Measurements from ENCODE around the gene SLC25A51.
"Not testable (repeated sequence)": the region's sequence is repeated elsewhere in the genome, so short reads cannot be mapped to it uniquely, and the experiment has no call there.

SLC25A51 gene

DNA sequence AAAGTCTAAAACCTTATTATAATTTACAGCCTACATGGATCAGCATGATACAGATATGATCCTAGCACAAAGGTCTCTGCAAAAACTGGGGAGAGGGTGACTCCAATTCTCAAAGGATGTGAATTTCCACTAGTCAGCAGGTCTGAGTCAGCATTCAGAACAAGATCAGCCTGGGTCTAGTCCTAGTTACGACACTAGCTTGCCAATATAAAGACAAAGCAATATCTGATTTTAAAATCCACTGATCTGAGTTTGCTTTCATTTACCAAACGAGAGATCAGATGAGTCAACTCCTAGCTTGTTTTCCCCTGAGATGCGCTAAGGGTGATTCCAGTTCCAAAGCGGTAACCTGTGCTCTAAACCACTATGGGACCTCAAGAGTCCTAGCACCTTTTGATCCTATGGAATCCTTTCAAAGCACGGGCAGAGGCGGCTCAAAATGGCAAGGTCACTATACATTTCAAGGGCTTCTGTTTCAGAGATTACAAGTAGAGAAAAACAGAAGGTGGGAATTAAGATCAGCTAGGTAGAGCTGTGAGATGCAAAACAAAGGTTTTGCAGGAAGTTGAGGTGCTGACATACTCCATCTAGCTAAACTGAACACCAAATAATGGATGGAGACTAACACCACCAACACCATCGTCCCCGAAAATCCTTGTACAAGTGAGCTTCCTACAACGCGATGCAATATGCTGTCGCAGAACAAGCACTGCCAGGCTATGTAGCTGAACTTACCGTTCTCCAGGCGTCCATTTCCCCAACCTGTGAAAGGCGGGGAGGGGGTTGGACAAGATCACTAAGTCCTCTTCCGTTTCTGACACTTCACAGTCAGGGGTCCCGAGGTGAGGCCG is 906 bp downstream of the SLC25A51 start:
- DNase-seq, result no peak

- no peak for DNase-seq
These were observed 1.8 kb downstream of the SLC25A51 start for GRCh38 chr9:37902131-37902530.

GRCh38 chr9:37899041-37899440 is 4.9 kb downstream of the SLC25A51 start:
- DNase-seq, result no peak

- no peak for DNase-seq
These were observed 6.3 kb downstream of the SLC25A51 start for GRCh38 chr9:37897665-37898064.

GRCh38 chr9:37892063-37892462 is 11.9 kb downstream of the SLC25A51 start:
- DNase-seq, result no peak

DNA sequence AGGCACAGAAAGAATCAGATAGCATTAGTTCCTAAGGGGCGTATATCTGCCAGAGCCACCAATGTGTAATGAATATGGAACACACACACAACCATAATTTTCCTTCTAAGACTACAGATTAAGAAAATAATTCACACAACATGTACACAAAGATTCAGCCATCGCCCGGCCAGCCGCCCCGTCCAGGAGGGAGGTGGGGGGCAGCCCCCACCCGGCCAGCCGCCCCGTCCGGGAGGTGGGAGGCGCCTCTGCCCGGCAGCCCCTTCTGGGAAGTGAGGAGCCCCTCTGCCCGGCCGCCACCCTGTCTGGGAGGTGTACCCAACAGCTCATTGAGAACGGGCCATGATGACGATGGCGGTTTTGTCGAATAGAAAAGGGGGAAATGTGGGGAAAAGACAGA is 12.9 kb downstream of the SLC25A51 start:
- DNase-seq, result not testable (repeated sequence)

GRCh38 chr9:37889536-37889935 is 14.4 kb downstream of the SLC25A51 start:
- DNase-seq, result no peak

DNA sequence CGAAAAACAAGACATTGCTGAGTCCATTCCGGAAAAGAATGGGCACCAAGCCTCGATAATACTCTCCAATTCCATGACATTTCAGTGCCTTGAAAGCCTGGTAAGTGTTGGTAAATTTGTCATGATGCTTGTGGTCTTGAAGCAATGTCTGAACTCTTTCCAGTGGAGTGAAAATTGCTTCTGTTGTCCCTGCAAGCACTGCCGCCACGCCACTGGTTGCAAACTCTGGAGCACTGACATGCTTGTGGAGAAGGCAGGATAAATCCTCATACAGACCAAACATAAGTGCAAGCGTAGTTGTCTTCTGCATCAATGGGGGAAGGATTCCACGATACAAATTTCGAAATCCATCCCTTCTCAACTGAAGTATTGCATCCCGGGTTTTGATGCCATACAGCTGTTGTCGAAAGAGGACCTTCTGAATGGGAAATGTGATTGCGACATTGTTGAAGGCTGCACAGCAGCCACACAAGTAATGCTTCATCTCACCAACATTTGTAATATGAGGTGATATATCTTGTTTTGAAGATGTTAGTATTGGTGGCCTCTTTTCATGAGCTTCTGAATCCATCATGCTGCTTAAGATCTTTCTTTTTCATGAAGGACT is 15.8 kb downstream of the SLC25A51 start:
- DNase-seq, result not testable (repeated sequence)

DNA sequence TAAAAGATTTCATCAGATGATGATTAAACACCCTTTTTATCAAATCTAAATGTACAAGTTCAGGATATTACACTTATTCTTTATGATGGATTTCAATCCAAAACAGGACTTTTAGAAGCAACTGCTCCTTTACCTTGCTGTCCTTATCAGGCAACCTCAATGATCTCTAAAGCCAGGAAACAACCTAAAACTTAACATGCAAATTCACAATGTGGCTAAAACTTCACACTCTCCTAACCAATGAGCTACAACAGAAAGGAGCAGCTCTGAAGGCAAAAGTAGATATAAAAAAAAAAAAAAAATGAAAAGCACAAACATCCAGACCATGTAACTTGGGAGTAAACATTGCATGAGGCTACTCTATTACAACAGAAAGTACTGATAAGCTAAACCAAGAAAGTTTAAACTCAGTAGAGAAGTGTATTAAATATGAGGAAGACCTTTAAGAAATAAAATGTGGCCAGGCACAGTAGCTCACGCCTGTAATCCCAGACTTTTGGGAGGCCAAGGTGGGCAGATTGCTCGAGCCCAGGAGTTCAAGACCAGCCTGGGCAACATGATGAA is 22.9 kb downstream of the SLC25A51 start:
- DNase-seq, result no peak

- DNase-seq, result no peak
These were observed 27.6 kb downstream of the SLC25A51 start for GRCh38 chr9:37876376-37876775.

DNA sequence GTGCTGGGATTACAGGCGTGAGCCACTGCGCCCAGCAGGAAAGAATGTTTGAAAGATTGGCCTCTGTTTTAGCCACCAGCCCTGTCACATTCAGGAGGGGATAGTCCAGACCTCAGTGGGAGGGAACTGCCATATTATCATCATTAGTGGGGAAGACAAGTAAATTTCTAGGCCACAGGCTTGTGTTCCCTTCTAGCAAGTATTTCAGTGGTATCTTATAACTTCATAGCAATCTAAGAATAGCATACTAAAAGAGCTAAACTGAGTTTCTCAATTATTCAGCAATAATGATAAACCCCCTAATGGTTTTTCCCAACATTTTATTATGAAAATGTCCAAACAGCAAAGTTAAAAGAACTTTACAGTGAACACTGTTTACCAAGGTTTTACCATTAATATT is 30.0 kb downstream of the SLC25A51 start:
- no peak for DNase-seq

- DNase-seq, result no peak
These were observed 33.1 kb downstream of the SLC25A51 start for GRCh38 chr9:37870799-37871176.

DNA sequence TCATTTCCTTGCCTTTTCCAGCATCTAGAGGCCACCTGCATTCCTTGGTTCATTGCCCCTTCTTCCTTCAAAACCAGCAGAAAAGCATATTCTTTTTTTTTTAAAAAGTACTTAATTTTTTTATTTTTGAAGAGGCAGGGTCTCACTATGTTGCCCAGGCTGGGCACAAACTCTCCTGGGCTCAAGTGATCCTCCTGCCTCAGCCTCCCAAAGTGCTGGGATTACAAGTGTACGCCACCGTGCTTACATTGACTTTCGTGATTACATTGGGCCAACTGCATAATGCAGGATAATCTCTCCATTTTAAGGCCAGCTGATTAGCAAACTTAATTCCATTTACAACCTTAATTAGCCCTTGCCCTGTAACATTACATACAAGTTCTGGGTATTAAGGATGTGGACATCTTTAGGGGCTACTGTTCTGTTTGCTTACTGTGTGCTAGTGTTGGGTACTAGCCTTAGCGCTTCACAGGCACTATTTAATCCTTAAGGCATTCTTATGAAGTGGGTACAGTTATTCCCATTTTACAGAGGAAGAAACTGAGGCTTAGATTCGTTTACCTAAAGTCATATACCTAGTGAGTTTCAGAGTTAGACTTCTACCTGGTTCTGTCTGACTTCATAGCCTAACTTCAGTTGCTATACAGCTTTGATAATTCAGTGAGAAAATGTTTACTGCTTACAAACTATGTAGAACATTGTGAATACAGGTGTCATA is 33.7 kb downstream of the SLC25A51 start:
- DNase-seq, result no peak

DNA sequence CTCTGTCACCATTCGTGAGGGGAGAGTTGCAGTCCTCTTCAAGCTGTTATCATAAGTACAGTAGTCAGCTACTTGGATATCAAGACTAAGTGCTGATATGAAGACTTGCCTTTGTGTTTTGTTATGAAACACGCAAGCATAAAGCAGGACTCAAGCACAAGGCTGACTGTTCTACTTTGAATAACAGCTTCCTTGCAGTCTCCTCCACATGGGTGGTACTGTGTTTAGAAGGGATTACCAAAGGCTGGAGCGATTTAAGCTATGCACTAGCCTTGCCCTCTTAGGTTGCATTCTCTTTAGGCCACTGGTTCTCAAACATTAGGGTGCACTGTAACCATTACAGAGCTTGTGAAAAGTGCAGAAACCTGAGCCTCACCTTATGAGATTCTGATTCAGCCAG is 41.4 kb downstream of the SLC25A51 start:
- DNase-seq, result no peak

DNA sequence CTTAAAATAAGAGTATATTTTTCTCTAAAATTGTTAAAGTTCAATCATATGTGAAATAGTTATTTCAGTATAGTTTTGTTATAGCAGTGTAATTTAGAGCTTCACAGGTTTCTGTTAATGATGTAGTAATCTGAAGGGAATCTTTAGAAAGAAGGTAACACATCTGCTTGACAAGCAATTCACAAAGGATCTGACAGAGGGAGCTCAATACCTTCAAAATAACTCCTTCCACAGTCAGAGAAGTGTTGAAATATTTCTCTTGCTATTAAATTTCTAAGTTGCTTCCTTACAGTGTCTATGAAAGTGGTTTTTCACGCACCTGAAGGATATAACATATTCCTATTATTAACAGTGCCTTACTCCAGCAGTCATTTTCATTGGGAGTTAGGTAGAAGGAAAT is 44.9 kb downstream of the SLC25A51 start:
- DNase-seq, result no peak

DNA sequence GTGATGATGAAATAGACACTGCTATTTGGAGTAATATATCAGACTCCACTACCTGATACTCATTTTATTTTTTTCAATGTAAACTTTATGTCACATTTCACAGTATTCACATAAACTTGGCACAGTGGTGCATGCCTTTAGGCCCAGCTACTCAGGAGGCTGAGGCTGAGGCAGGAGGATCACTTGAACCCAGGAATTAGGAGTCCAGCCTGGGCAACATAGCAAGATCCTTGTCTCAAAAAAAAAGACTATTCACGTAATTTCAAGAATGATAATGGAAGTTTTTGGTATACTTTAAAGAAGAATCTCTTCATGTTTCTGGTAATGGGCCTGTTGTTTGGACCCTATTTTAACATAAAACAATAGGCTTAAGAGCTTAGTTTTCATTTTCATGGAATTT is 47.4 kb downstream of the SLC25A51 start:
- DNase-seq, result no peak

- DNase-seq, result no peak
These were observed 51.7 kb downstream of the SLC25A51 start for GRCh38 chr9:37852222-37852621.

DNA sequence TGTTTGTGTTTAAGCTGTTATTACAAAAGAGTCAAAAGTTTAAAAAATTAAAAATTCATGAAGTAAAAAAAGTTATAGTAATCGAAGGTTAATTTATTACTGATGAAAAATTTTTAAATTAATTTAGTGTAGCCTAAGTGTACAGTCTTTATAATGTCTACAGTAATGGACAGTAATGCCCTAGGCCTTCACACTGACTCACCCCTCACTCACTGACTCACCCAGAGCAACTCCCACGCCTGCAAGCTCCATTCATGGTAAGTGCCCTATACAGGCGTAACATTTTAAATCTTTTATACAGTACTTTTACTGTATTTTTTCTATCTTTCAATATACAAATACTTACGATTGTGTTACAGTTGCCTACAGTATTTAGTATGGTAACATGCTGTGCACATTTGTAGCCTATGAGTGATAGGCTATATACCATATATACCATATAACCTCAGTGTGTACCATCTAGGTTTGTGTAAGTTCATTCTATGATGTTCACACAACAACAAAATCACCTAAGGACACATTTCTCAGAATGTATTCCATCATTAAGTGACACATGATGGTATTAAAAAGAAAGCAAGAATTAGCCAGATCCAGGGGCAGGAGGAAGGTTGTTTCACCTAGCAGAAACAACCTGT is 63.2 kb downstream of the SLC25A51 start:
- no peak for DNase-seq

GRCh38 chr9:37839496-37840461 is 64.1 kb downstream of the SLC25A51 start:
- DNase-seq, result no peak

Data from NCI-H1930 (cell line).